Ovary (tissue), 3 donors: Measurements from ENCODE around the gene TRIM50.

ENCODE experiments used
- CTCF ChIP-seq, 3 donors: fragments of 450-650 bp in 2 of 3; fragments of 200-600 bp in 1 of 3; IDR thresholded peaks; one replicate each; pipeline versions ENCODE4 v1.5.1 to v1.8.0; 2016 to 2022; ENCODE audit warnings: antibody characterized with exemption in 3 of 3, mild to moderate bottlenecking in 1 of 3
- EP300 ChIP-seq: sonication (generic); formaldehyde crosslinking; IDR thresholded peaks from one replicate; pipeline ENCODE4 v1.6.1; 2017; ENCODE audit warnings: antibody characterized with exemption
- donor health status: DM: no; HTN: no; CAD: no.

DNA sequence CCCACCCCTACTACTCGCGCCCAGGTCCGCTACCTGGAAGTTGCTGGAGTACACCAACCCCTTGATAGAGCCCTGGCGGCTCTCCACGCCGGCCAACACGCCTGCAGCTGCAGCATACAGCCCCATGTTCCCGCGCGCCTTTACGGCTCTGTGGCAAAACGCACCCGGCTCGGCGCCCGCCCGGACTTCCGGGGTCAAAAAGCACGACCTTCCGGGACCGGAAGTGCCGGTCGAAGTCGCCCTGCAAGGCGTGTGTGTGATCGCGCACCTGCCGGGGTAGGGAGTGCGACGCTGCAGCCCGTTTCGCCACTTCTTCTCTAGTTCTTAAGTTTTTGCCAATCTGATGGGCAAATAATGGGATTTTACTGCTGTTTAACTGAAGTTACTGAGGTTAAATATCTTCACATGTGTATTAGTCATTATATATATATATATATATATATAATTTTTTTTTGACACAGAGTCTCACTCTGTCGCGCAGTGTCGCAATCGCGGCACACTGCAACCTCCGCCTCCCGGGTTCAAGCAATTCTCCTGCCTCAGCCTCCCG lies 19.1 kb downstream of the TRIM50 start, which contains the start of gene NSUN5:
- TF ChIP-seq EP300 (no peak), CTCF (IDR thresholded peaks at IDR 0.05) (no peak)
